Uterus (tissue), 2 donors: ENCODE results near the gene PCGF5.

ENCODE experiments used
- POLR2A ChIP-seq, 2 donors: fragments of 450-650 bp; IDR thresholded peaks; one replicate each; pipeline ENCODE4 v1.6.1; 2016; ENCODE audit warnings: antibody characterized with exemption in 2 of 2, mild to moderate bottlenecking in 1 of 2, moderate library complexity in 1 of 2
- TF ChIP-seq, protein P1 (sequence below), 4 experiments: fragments of 200-600 bp in 2 of 4; fragments of 450-650 bp in 2 of 4; sonication (generic) in 2 of 4; IDR thresholded peaks; one replicate each; pipeline ENCODE4 v1.5.1; 2016 to 2019; ENCODE audit warnings: antibody characterized with exemption in 4 of 4, mild to moderate bottlenecking in 2 of 4, moderate library complexity in 1 of 4

DNA sequence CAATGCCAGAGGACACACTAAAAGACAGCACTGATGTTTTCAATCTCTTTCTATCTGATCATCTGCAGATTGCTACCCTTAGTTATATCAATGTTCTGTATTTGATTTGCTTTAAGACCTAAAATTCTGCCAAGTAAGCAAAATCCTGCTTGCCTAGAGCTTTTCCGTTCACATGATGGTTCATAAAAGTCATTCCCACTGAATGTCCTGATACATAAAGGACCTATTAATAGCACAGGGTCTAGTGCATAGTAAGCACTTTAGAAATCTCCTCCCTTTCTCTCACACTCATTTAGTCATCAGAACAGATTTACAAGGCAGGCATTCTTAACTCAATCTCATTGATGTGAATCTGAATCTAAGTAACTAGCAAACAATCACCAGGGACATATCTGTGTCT is 68.8 kb downstream of the PCGF5 start:
- TF ChIP-seq, protein P1, sequence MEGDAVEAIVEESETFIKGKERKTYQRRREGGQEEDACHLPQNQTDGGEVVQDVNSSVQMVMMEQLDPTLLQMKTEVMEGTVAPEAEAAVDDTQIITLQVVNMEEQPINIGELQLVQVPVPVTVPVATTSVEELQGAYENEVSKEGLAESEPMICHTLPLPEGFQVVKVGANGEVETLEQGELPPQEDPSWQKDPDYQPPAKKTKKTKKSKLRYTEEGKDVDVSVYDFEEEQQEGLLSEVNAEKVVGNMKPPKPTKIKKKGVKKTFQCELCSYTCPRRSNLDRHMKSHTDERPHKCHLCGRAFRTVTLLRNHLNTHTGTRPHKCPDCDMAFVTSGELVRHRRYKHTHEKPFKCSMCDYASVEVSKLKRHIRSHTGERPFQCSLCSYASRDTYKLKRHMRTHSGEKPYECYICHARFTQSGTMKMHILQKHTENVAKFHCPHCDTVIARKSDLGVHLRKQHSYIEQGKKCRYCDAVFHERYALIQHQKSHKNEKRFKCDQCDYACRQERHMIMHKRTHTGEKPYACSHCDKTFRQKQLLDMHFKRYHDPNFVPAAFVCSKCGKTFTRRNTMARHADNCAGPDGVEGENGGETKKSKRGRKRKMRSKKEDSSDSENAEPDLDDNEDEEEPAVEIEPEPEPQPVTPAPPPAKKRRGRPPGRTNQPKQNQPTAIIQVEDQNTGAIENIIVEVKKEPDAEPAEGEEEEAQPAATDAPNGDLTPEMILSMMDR (IDR thresholded peaks at IDR 0.05): no peak
- TF ChIP-seq POLR2A (IDR thresholded peaks at IDR 0.05): no peak
